H9 (cell line): Measurements from ENCODE around the gene RNF17. TPM values are rescaled to one million over a fixed set of nuclear protein-coding genes. Genes with fewer than 3 reads are reported as not detected.
A peak's percentile ranks its signal among the peaks of the same experiment; 100 is the strongest.

ENCODE experiments used
- DNase-seq: peaks from one replicate; pipeline ENCODE4 v3.0.0-alpha.2; 2017
- H2AFZ ChIP-seq: one replicate; pipeline ENCODE4 v1.6.1; 2013; ENCODE audit warnings: mild to moderate bottlenecking, low read length, control low read depth, moderate library complexity
- H2AK5ac ChIP-seq: 2 replicates; pipeline ENCODE4 v1.6.1; 2013; ENCODE audit warnings: low read length, control low read depth, mixed read lengths; ENCODE audit not compliant: insufficient read length
- H2BK120ac ChIP-seq: one replicate; pipeline ENCODE4 v1.6.1; 2013; ENCODE audit warnings: low read depth, mild to moderate bottlenecking, low read length, control low read depth, inconsistent platforms; ENCODE audit not compliant: poor library complexity, severe bottlenecking
- H2BK12ac ChIP-seq: 2 replicates; pipeline ENCODE4 v1.6.1; 2013; ENCODE audit warnings: low read length, control low read depth, mixed read lengths, low read depth; ENCODE audit not compliant: insufficient read length
- H2BK15ac ChIP-seq: 2 replicates; pipeline ENCODE4 v1.6.1; 2013; ENCODE audit warnings: low read depth, low read length, control low read depth
- H2BK20ac ChIP-seq: one replicate; pipeline ENCODE4 v1.6.1; 2013; ENCODE audit warnings: low read depth, mild to moderate bottlenecking, low read length, control low read depth, inconsistent platforms; ENCODE audit not compliant: poor library complexity, severe bottlenecking
- H2BK5ac ChIP-seq: 2 replicates; pipeline ENCODE4 v1.6.1; 2013; ENCODE audit warnings: low read length, control low read depth, mixed read lengths; ENCODE audit not compliant: insufficient read length
- H3K14ac ChIP-seq: 2 replicates; pipeline ENCODE4 v1.6.1; 2013; ENCODE audit warnings: low read length, control low read depth; ENCODE audit not compliant: insufficient read depth
- H3K18ac ChIP-seq: 2 replicates; pipeline ENCODE4 v1.6.1; 2013; ENCODE audit warnings: low read depth, mild to moderate bottlenecking, mixed read lengths, low read length, control low read depth; ENCODE audit not compliant: insufficient read length
- H3K23ac ChIP-seq: 2 replicates; pipeline ENCODE4 v1.6.1; 2013; ENCODE audit warnings: low read length, control low read depth, mixed read lengths, low read depth; ENCODE audit not compliant: insufficient read length
- H3K23me2 ChIP-seq: 2 replicates; pipeline ENCODE4 v1.6.1; 2013; ENCODE audit warnings: low read depth, mild to moderate bottlenecking, mixed read lengths, low read length, control low read depth; ENCODE audit not compliant: insufficient read length, poor library complexity, severe bottlenecking
- H3K27ac ChIP-seq: 2 replicates; pipeline ENCODE4 v1.5.1; 2013; ENCODE audit warnings: low read length, control low read depth, mixed read lengths, low read depth; ENCODE audit not compliant: insufficient read length
- H3K27me3 ChIP-seq: 2 replicates; pipeline ENCODE4 v1.6.1; 2013; ENCODE audit warnings: low read length, control low read depth, inconsistent platforms; ENCODE audit not compliant: insufficient read depth
- H3K4ac ChIP-seq: 2 replicates; pipeline ENCODE4 v1.6.1; 2013; ENCODE audit warnings: low read depth, mild to moderate bottlenecking, control low read depth, inconsistent platforms, low read length, moderate library complexity
- H3K4me1 ChIP-seq: 2 replicates; pipeline ENCODE4 v1.6.1; 2013; ENCODE audit warnings: low read length, control low read depth, inconsistent platforms; ENCODE audit not compliant: insufficient read depth
- H3K4me2 ChIP-seq: 2 replicates; pipeline ENCODE4 v1.6.1; 2013; ENCODE audit warnings: low read length, control low read depth, mixed read lengths; ENCODE audit not compliant: insufficient read length, insufficient read depth
- H3K56ac ChIP-seq: 2 replicates; pipeline ENCODE4 v1.6.1; 2013; ENCODE audit warnings: low read depth, mild to moderate bottlenecking, mixed read lengths, low read length, control low read depth; ENCODE audit not compliant: insufficient read length
- H3K79me1 ChIP-seq: 2 replicates; pipeline ENCODE4 v1.6.1; 2013; ENCODE audit warnings: low read depth, mild to moderate bottlenecking, moderate library complexity, low read length, control low read depth, inconsistent platforms; ENCODE audit not compliant: insufficient read depth, poor library complexity, severe bottlenecking
- H3K79me2 ChIP-seq: 2 replicates; pipeline ENCODE4 v1.6.1; 2013; ENCODE audit warnings: low read length, control low read depth, inconsistent platforms; ENCODE audit not compliant: insufficient read depth
- H3K9ac ChIP-seq: 2 replicates; pipeline ENCODE4 v1.6.1; 2013; ENCODE audit warnings: low read length, control low read depth, mixed read lengths; ENCODE audit not compliant: insufficient read length; ENCODE audit errors: extremely low read depth
- H3K9me3 ChIP-seq: one replicate; pipeline ENCODE4 v1.6.1; 2013; ENCODE audit warnings: low read depth, low read length, inconsistent platforms; ENCODE audit not compliant: control insufficient read depth
- H3T11ph ChIP-seq: one replicate; pipeline ENCODE4 v1.6.1; 2013; ENCODE audit warnings: mild to moderate bottlenecking, low read length, control low read depth, inconsistent platforms
- H4K20me1 ChIP-seq: one replicate; pipeline ENCODE4 v1.6.1; 2013; ENCODE audit not compliant: control insufficient read depth, insufficient read length, insufficient read depth
- H4K5ac ChIP-seq: 2 replicates; pipeline ENCODE4 v1.6.1; 2013; ENCODE audit warnings: low read depth, mild to moderate bottlenecking, mixed read lengths, low read length, control low read depth; ENCODE audit not compliant: insufficient read length
- H4K8ac ChIP-seq: replicated peaks from 2 replicates; pipeline ENCODE4 v1.6.1; 2013; ENCODE audit warnings: low read length, control low read depth, mixed read lengths, low read depth; ENCODE audit not compliant: insufficient read length
- H4K91ac ChIP-seq: 2 replicates; pipeline ENCODE4 v1.6.1; 2013; ENCODE audit warnings: low read depth, mild to moderate bottlenecking, moderate library complexity, mixed read lengths, low read length, control low read depth; ENCODE audit not compliant: insufficient read length
- H3K27ac Mint-ChIP-seq, 3 experiments: 2 replicates in 2 of 3; 3 replicates in 1 of 3; pipeline ENCODE4 v1.8.0; 2020 to 2021; ENCODE audit warnings: mixed read lengths in 3 of 3, mild to moderate bottlenecking in 1 of 3, moderate library complexity in 1 of 3
- H3K27me3 Mint-ChIP-seq: 2 replicates; pipeline ENCODE4 v1.8.0; 2021; ENCODE audit warnings: low read depth, mild to moderate bottlenecking, moderate library complexity, mixed read lengths
- H3K36me3 Mint-ChIP-seq, 3 experiments: 2 replicates in 2 of 3; 3 replicates in 1 of 3; pipeline ENCODE4 v1.8.0; 2020 to 2021; ENCODE audit warnings: low read depth in 3 of 3, mixed read lengths in 3 of 3; ENCODE audit not compliant: insufficient read depth in 1 of 3
- H3K4me1 Mint-ChIP-seq, 2 experiments: 2 replicates each; pipeline ENCODE4 v1.8.0; 2020; ENCODE audit warnings: mixed read lengths in 2 of 2
- H3K4me3 Mint-ChIP-seq, 2 experiments: 2 replicates in 1 of 2; 3 replicates in 1 of 2; pipeline ENCODE4 v1.8.0; 2020 to 2021; ENCODE audit warnings: mild to moderate bottlenecking in 2 of 2, mixed read lengths in 2 of 2, moderate library complexity in 1 of 2
- H3K9me3 Mint-ChIP-seq, 2 experiments: 2 replicates in 1 of 2; 3 replicates in 1 of 2; pipeline ENCODE4 v1.8.0; 2020; ENCODE audit warnings: mild to moderate bottlenecking in 2 of 2, mixed read lengths in 2 of 2, moderate library complexity in 1 of 2
- CTCF ChIP-seq: fragments of 200-600 bp; sonication (generic); conservative IDR thresholded peaks from 3 replicates; pipeline ENCODE4 v1.8.0; 2021; ENCODE audit warnings: antibody characterized with exemption, mild to moderate bottlenecking
- WGBS: extraction: QIAGEN DNeasy Blood & Tissue Kit; methylation state at CpG from one replicate; pipeline ENCODE4 v1.1.7; 2013; ENCODE audit warnings: missing lambda C conversion rate, low lambda C conversion rate, mixed read lengths; ENCODE audit not compliant: insufficient read length; ENCODE audit errors: extremely low coverage; 5-methylcytosine and 5-hydroxymethylcytosine counted together
- total RNA-seq: library from RNA; stranded (reverse); gene quantifications from 2 replicates; pipeline ENCODE4 v1.2.1, GENCODE V29; 2021

The RNF17 gene
- total RNA-seq, 1 experiment from 2014 or later, result not detected

DNA sequence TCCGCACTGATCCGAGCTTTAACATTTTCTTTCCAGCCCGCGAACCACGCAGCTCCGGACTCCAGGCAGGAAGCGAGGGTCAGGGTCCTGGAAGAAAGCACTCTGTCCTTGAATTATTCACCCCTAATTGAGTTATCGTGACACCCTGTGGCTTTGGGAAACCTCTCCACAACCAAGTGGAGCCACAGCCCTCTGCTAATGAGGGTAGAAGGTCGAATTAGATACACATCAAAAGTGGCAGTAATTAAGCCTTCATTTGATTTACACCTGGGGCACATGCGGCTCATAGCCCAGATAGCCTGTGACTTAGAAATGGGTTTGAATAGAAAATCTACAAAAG is 15.9 kb upstream of the RNF17 start:
- Histone ChIP-seq H3K56ac (no peak overlapping the region), H2BK12ac (no peak overlapping the region), H2AFZ (no peak overlapping the region), H3K4me2 (peak overlapping the region; percentile 56), H3K27me3 (peaks cover 40% of the 10 kb centered on the region; the same call in 1 of the 2 replicates), H3K14ac (no peak overlapping the region), H4K91ac (no peak overlapping the region), H3K4ac (no peak overlapping the region), H4K5ac (no peak overlapping the region), H3K9me3 (no peaks in the 10 kb centered on the region), H3K23me2 (peaks cover 22% of the 10 kb centered on the region), H3K18ac (no peak overlapping the region), H3K27ac (no peak overlapping the region), H3T11ph (no peak overlapping the region), H4K8ac (no peak overlapping the region), H2BK20ac (no peak overlapping the region), H3K79me2 (no peaks in the 10 kb centered on the region), H2BK5ac (no peak overlapping the region), H3K23ac (no peak overlapping the region), H2BK120ac (no peak overlapping the region), H3K79me1 (no peaks in the 10 kb centered on the region), H3K4me1 (no peaks in the 10 kb centered on the region), H4K20me1 (no peaks in the 10 kb centered on the region), H3K9ac (no peak overlapping the region), H2AK5ac (no peak overlapping the region), H2BK15ac (no peak overlapping the region)
- H3K27ac Mint-ChIP-seq, result no peak overlapping the region
- TF ChIP-seq CTCF, result no peak
- H3K36me3 Mint-ChIP-seq, result no peaks in the 10 kb centered on the region; a peak in 2 of 7 replicates
- peaks cover 80% of the 10 kb centered on the region for H3K27me3 Mint-ChIP-seq
- no peaks in the 10 kb centered on the region for H3K9me3 Mint-ChIP-seq
- peak overlapping the region; percentile 65 to 81 for H3K4me3 Mint-ChIP-seq
- no CpG with 5 or more reads among the region's 10 CpGs for WGBS
- DNase-seq, result no peak
- peaks cover 10 to 14% of the 10 kb centered on the region in 2 experiments for H3K4me1 Mint-ChIP-seq
